Adrenal gland (tissue), 12 donors: ENCODE results near the gene EIPR1. TPM values are rescaled to one million over a fixed set of nuclear protein-coding genes. Genes with fewer than 3 reads are reported as not detected.

Experiments used
- DNase-seq, 7 donors: peaks; one replicate each; pipeline ENCODE4 v3.0.0-alpha.2; 2019 to 2020
- H3K27ac ChIP-seq, 5 donors: fragments of 200-600 bp; sonication (generic) in 4 of 5; 1 replicate in 3 of 5; 2 replicates in 2 of 5; pipeline versions ENCODE4 v1.5.1 to v1.8.0; 2016 to 2020; ENCODE audit warnings: mild to moderate bottlenecking in 1 of 5
- H3K27me3 ChIP-seq: fragments of 200-600 bp; 2 replicates; pipeline ENCODE4 v1.8.0; 2021
- H3K36me3 ChIP-seq, 2 donors: fragments of 200-600 bp; replicated peaks in 1 of 2; 1 replicate in 1 of 2; 2 replicates in 1 of 2; pipeline versions ENCODE4 v1.5.1 to v1.8.0; 2018 to 2022
- H3K4me1 ChIP-seq, 2 donors: fragments of 200-600 bp; replicated peaks in 1 of 2; 1 replicate in 1 of 2; 2 replicates in 1 of 2; pipeline versions ENCODE4 v1.5.1 to v1.8.0; 2018 to 2021
- H3K4me3 ChIP-seq, 4 donors: fragments of 200-600 bp; sonication (generic) in 3 of 4; one replicate each; pipeline ENCODE4 v1.5.1; 2016 to 2018
- H3K9me3 ChIP-seq, 3 donors: fragments of 200-600 bp; sonication (generic) in 1 of 3; replicated peaks in 1 of 3; 1 replicate in 2 of 3; 2 replicates in 1 of 3; pipeline versions ENCODE4 v1.5.1 to v1.8.0; 2016 to 2021
- CTCF ChIP-seq, 6 experiments: fragments of 450-650 bp in 4 of 6; fragments of 200-600 bp in 2 of 6; sonication (generic) in 1 of 6; IDR thresholded peaks; 1 replicate in 5 of 6; 2 replicates in 1 of 6; pipeline versions ENCODE4 v1.5.1 to v1.8.0; 2016 to 2021; ENCODE audit warnings: antibody characterized with exemption in 6 of 6, mild to moderate bottlenecking in 2 of 6, moderate library complexity in 1 of 6
- POLR2A ChIP-seq, 2 donors: fragments of 450-650 bp; IDR thresholded peaks; one replicate each; pipeline ENCODE4 v1.6.1; 2017; ENCODE audit warnings: antibody characterized with exemption in 2 of 2, mild to moderate bottlenecking in 2 of 2, moderate library complexity in 1 of 2
- WGBS, 4 donors: extraction: QIAGEN DNeasy Blood & Tissue Kit in 2 of 4; methylation state at CpG; one replicate each; pipeline versions ENCODE4 v1.1.5 to v1.1.7; 2013 to 2017; 5-methylcytosine and 5-hydroxymethylcytosine counted together
- intact Hi-C, 2 donors: fragments of 100-400 bp; cut with DNase I; formaldehyde crosslinking; loops; one replicate each; pipeline versions ENCODE4 v1.14.1 to v1.15.0; 2022 to 2023
- polyA plus RNA-seq, 3 donors: library from polyadenylated mRNA; stranded (reverse); fragments of 200-250 nt in 2 of 3; fragments of 350-450 nt in 1 of 3; fragmentation: Illumina TruSeq in 1 of 3; extraction: RNeasy Lipid Tissue Mini Kit (QIAGEN cat#74804) in 1 of 3; gene quantifications; one replicate each; pipeline ENCODE4 v1.2.3, GENCODE V29; 2013 to 2014
- total RNA-seq, 9 donors: library from RNA; depleted of rRNA in 4 of 9; stranded (reverse); fragments of >200 nt in 4 of 9; fragments of 120-200 nt in 1 of 9; fragmentation: NEBNext Ultra II Directional in 1 of 9; extraction: Animal tissue kit (Norgen Biotek cat#: 25700) in 1 of 9; gene quantifications; one replicate each; pipeline versions ENCODE4 v1.1.0 to v1.2.4, GENCODE V29; 2013 to 2023
- donor health status: healthy with polysubstance abuse.
- donor health status: Bipolar disorder and iron deficiency.
- donor health status: DM: yes; HTN: yes; CAD: no.
- donor health status: DM: no; HTN: no; CAD: no.
- donor health status: DM: no; HTN: no; CAD: no.
- donor health status: DM: yes; HTN: yes; CAD: no.

EIPR1 gene
- total and polyA plus RNA-seq, 12 donors: 10.3 to 37.9 (median 28.5) TPM

GRCh38 chr2:3203497-3204019 is 174.1 kb downstream of the EIPR1 start:
- Histone ChIP-seq H3K27ac (no peak overlapping the region), H3K4me3 (no peak overlapping the region), H3K4me1 (no peaks in the 10 kb centered on the region), H3K27me3 (no peaks in the 10 kb centered on the region), H3K36me3 (no peaks in the 10 kb centered on the region), H3K9me3 (no peaks in the 10 kb centered on the region)
- DNase-seq: no peak
- intact Hi-C loops: no loop called here
- 95 to 98% (median 97%) methylated on average over 13 to 16 of the region's 16 CpGs for WGBS, 4 donors
- TF ChIP-seq POLR2A (IDR thresholded peaks at IDR 0.05): no peak
- TF ChIP-seq CTCF (IDR thresholded peaks at IDR 0.05): no peak

GRCh38 chr2:3202926-3203325 is 174.7 kb downstream of the EIPR1 start:
- H3K9me3 ChIP-seq: no peaks in the 10 kb centered on the region
- no peak for DNase-seq
- no peak overlapping the region for H3K27ac ChIP-seq
- no peaks in the 10 kb centered on the region for H3K27me3 ChIP-seq
- no peaks in the 10 kb centered on the region for H3K4me1 ChIP-seq
- 93 to 97% (median 96%) methylated on average over 9 of the region's 9 CpGs for WGBS, 4 donors
- no peaks in the 10 kb centered on the region for H3K36me3 ChIP-seq
- no peak for TF ChIP-seq POLR2A (IDR thresholded peaks at IDR 0.05)
- TF ChIP-seq CTCF (IDR thresholded peaks at IDR 0.05): no peak
- H3K4me3 ChIP-seq: no peak overlapping the region
- intact Hi-C loops: no loop called here

- H3K4me1 ChIP-seq: no peaks in the 10 kb centered on the region
- 93 to 97% (median 96%) methylated on average over 9 to 12 of the region's 12 CpGs for WGBS, 4 donors
- no peak for TF ChIP-seq CTCF (IDR thresholded peaks at IDR 0.05)
- TF ChIP-seq POLR2A (IDR thresholded peaks at IDR 0.05): no peak
- no peaks in the 10 kb centered on the region for H3K36me3 ChIP-seq
- intact Hi-C loops: no loop called here
- no peak overlapping the region for H3K27ac ChIP-seq
- no peak overlapping the region for H3K4me3 ChIP-seq
- no peak for DNase-seq
- no peaks in the 10 kb centered on the region for H3K9me3 ChIP-seq
- no peaks in the 10 kb centered on the region for H3K27me3 ChIP-seq
Measured at GRCh38 chr2:3201281-3201680, 176.3 kb downstream of the EIPR1 start.

- Histone ChIP-seq H3K27me3 (no peaks in the 10 kb centered on the region), H3K36me3 (no peaks in the 10 kb centered on the region), H3K4me1 (no peaks in the 10 kb centered on the region), H3K4me3 (no peak overlapping the region), H3K9me3 (no peaks in the 10 kb centered on the region), H3K27ac (no peak overlapping the region)
- WGBS, 4 donors: 73 to 86% (median 76%) methylated on average over 11 to 14 of the region's 14 CpGs
- no peak for DNase-seq
- TF ChIP-seq POLR2A (IDR thresholded peaks at IDR 0.05): no peak
- TF ChIP-seq CTCF (IDR thresholded peaks at IDR 0.05): no peak
- intact Hi-C loops: no loop called here
Measured at GRCh38 chr2:3200420-3200939, 177.1 kb downstream of the EIPR1 start.
